Thymus (tissue), 11 donors: ENCODE measurements around the gene MACROD2. TPM values are rescaled to one million over a fixed set of nuclear protein-coding genes. Genes with fewer than 3 reads are reported as not detected.

Experiments
- DNase-seq, 9 donors: peaks; one replicate each; pipeline ENCODE4 v3.0.0-alpha.2; 2013; ENCODE audit warnings: low spot score in 9 of 9, low read depth in 6 of 9, missing footprints in 1 of 9
- H3K27ac ChIP-seq, 2 donors: one replicate each; pipeline ENCODE4 v1.5.1; 2013; ENCODE audit warnings: control low read depth in 1 of 2, low read depth in 1 of 2, low read length in 1 of 2, mild to moderate bottlenecking in 1 of 2, moderate library complexity in 1 of 2
- H3K27me3 ChIP-seq, 2 donors: one replicate each; pipeline ENCODE4 v1.5.1; 2013; ENCODE audit warnings: low read length in 1 of 2; ENCODE audit not compliant: control insufficient read depth in 2 of 2, insufficient read depth in 1 of 2
- H3K36me3 ChIP-seq, 2 donors: one replicate each; pipeline ENCODE4 v1.5.1; 2013; ENCODE audit warnings: low read length in 1 of 2, mild to moderate bottlenecking in 1 of 2, moderate library complexity in 1 of 2; ENCODE audit not compliant: control insufficient read depth in 2 of 2, insufficient read depth in 2 of 2
- H3K4me1 ChIP-seq, 2 donors: one replicate each; pipeline ENCODE4 v1.5.1; 2013; ENCODE audit warnings: low read length in 2 of 2; ENCODE audit not compliant: control insufficient read depth in 2 of 2, insufficient read depth in 2 of 2
- H3K4me3 ChIP-seq, 2 donors: one replicate each; pipeline ENCODE4 v1.5.1; 2013; ENCODE audit warnings: low read length in 2 of 2, control low read depth in 1 of 2, mild to moderate bottlenecking in 1 of 2
- H3K9me3 ChIP-seq, 2 donors: one replicate each; pipeline ENCODE4 v1.5.1; 2013; ENCODE audit warnings: low read length in 1 of 2, mild to moderate bottlenecking in 1 of 2; ENCODE audit not compliant: control insufficient read depth in 2 of 2, insufficient read depth in 1 of 2
- WGBS: extraction: QIAGEN DNeasy Blood & Tissue Kit; methylation state at CpG from one replicate; pipeline ENCODE4 v1.1.7; 2013; 5-methylcytosine and 5-hydroxymethylcytosine counted together
- polyA plus RNA-seq: library from polyadenylated mRNA; stranded (reverse); fragments of 200-250 nt; gene quantifications from one replicate; pipeline ENCODE4 v1.2.3, GENCODE V29; 2013
- total RNA-seq: library from RNA; stranded (reverse); fragments of 120-200 nt; gene quantifications from one replicate; pipeline ENCODE4 v1.2.4, GENCODE V29; 2013
- donor health status: healthy.

The MACROD2 gene
- total and polyA plus RNA-seq, 2 donors = 1.6 to 4.2 TPM

- H3K4me1 ChIP-seq = no peaks in the 10 kb centered on the region
- WGBS = 97% methylated on average over 5 of the region's 5 CpGs
- H3K27me3 ChIP-seq = no peaks in the 10 kb centered on the region
- H3K36me3 ChIP-seq = no peaks in the 10 kb centered on the region
- H3K9me3 ChIP-seq = no peaks in the 10 kb centered on the region
- H3K27ac ChIP-seq = no peak overlapping the region
- DNase-seq = no peak
- no peak overlapping the region for H3K4me3 ChIP-seq
Observed at GRCh38 chr20:14706555-14706954, 711.2 kb downstream of the MACROD2 start.

- no peaks in the 10 kb centered on the region for H3K27me3 ChIP-seq
- H3K4me3 ChIP-seq = no peak overlapping the region
- 97% methylated on average over 10 of the region's 10 CpGs for WGBS
- H3K36me3 ChIP-seq = no peaks in the 10 kb centered on the region
- H3K9me3 ChIP-seq = no peaks in the 10 kb centered on the region
- no peaks in the 10 kb centered on the region for H3K4me1 ChIP-seq
- no peak overlapping the region for H3K27ac ChIP-seq
- DNase-seq = no peak
Observed at GRCh38 chr20:14707026-14707680, 711.8 kb downstream of the MACROD2 start.

GRCh38 chr20:14707865-14708596, 712.7 kb downstream of the MACROD2 start:
- Histone ChIP-seq H3K9me3 (no peaks in the 10 kb centered on the region), H3K36me3 (no peaks in the 10 kb centered on the region), H3K4me3 (no peak overlapping the region), H3K27ac (no peak overlapping the region), H3K27me3 (no peaks in the 10 kb centered on the region), H3K4me1 (no peaks in the 10 kb centered on the region)
- DNase-seq = no peak
- 94% methylated on average over 2 of the region's 2 CpGs for WGBS

- no peak for DNase-seq
- Histone ChIP-seq H3K27ac (no peak overlapping the region), H3K27me3 (no peaks in the 10 kb centered on the region), H3K9me3 (no peaks in the 10 kb centered on the region), H3K36me3 (no peaks in the 10 kb centered on the region), H3K4me1 (no peaks in the 10 kb centered on the region), H3K4me3 (no peak overlapping the region)
- whole genome bisulfite sequencing = 94% methylated on average over 2 of the region's 2 CpGs
Observed at GRCh38 chr20:14709439-14709838, 714.1 kb downstream of the MACROD2 start.

- Histone ChIP-seq H3K36me3 (no peaks in the 10 kb centered on the region), H3K9me3 (no peaks in the 10 kb centered on the region), H3K27ac (no peak overlapping the region), H3K4me1 (no peaks in the 10 kb centered on the region), H3K27me3 (no peaks in the 10 kb centered on the region), H3K4me3 (no peak overlapping the region)
- WGBS = 93% methylated on average over 2 of the region's 2 CpGs
- DNase-seq = no peak
Observed at GRCh38 chr20:14710951-14711350, 715.6 kb downstream of the MACROD2 start.

- H3K4me3 ChIP-seq = no peak overlapping the region
- H3K27ac ChIP-seq = no peak overlapping the region
- 96% methylated on average over 2 of the region's 2 CpGs for WGBS
- H3K36me3 ChIP-seq = no peaks in the 10 kb centered on the region
- H3K9me3 ChIP-seq = no peaks in the 10 kb centered on the region
- H3K4me1 ChIP-seq = no peaks in the 10 kb centered on the region
- no peaks in the 10 kb centered on the region for H3K27me3 ChIP-seq
- DNase-seq = no peak
Observed at GRCh38 chr20:14711652-14712051, 716.3 kb downstream of the MACROD2 start.

GRCh38 chr20:14712302-14712739, 717.0 kb downstream of the MACROD2 start:
- Histone ChIP-seq H3K27ac (no peak overlapping the region), H3K36me3 (no peaks in the 10 kb centered on the region), H3K27me3 (no peaks in the 10 kb centered on the region), H3K9me3 (no peaks in the 10 kb centered on the region), H3K4me3 (no peak overlapping the region), H3K4me1 (no peaks in the 10 kb centered on the region)
- 95% methylated on average over 6 of the region's 6 CpGs for WGBS
- DNase-seq = no peak

- no peaks in the 10 kb centered on the region for H3K36me3 ChIP-seq
- no peaks in the 10 kb centered on the region for H3K9me3 ChIP-seq
- H3K27me3 ChIP-seq = no peaks in the 10 kb centered on the region
- no peaks in the 10 kb centered on the region for H3K4me1 ChIP-seq
- WGBS = 87% methylated on average over 3 of the region's 3 CpGs
- no peak for DNase-seq
- H3K4me3 ChIP-seq = no peak overlapping the region
- no peak overlapping the region for H3K27ac ChIP-seq
Observed at GRCh38 chr20:14715400-14715799, 720.1 kb downstream of the MACROD2 start.

- no peak for DNase-seq
- Histone ChIP-seq H3K4me3 (no peak overlapping the region), H3K27ac (no peak overlapping the region), H3K36me3 (no peaks in the 10 kb centered on the region), H3K4me1 (no peaks in the 10 kb centered on the region), H3K27me3 (no peaks in the 10 kb centered on the region), H3K9me3 (no peaks in the 10 kb centered on the region)
- 88% methylated on average over 5 of the region's 5 CpGs for WGBS
Observed at GRCh38 chr20:14716351-14716801, 721.1 kb downstream of the MACROD2 start.
